ENCODE data around the gene CBR3.
"Not testable (repeated sequence)": the region's sequence is repeated elsewhere in the genome, so short reads cannot be mapped to it uniquely, and the experiment has no call there.

The CBR3 gene

GRCh38 chr21:36134803-36135390, at the start of gene CBR3:
TSS of gene CBR3 (plus strand) at chr21:36135079. CDS start at chr21:36135193, 114 bp downstream.
- no peak for DNase-seq (ENCODE audit: low read depth)

- no peak for DNase-seq (ENCODE audit: low read depth)
Observed at GRCh38 chr21:36087362-36088138, 47.3 kb upstream of the CBR3 start.

- DNase-seq (ENCODE audit: low read depth), result no peak
Observed at GRCh38 chr21:36089946-36090345, 44.9 kb upstream of the CBR3 start.

GRCh38 chr21:36092681-36093080, 42.2 kb upstream of the CBR3 start:
- no peak for DNase-seq (ENCODE audit: low read depth)

GRCh38 chr21:36093512-36093911, 41.4 kb upstream of the CBR3 start:
- DNase-seq (ENCODE audit: low read depth), result no peak

GRCh38 chr21:36096398-36097290, 38.2 kb upstream of the CBR3 start:
- DNase-seq (ENCODE audit: low read depth), result no peak

- DNase-seq (ENCODE audit: low read depth), result no peak
Observed at GRCh38 chr21:36097427-36098181, 37.3 kb upstream of the CBR3 start.

- DNase-seq (ENCODE audit: low read depth), result no peak
Observed at GRCh38 chr21:36098182-36098532, 36.7 kb upstream of the CBR3 start.

GRCh38 chr21:36099000-36099399, 35.9 kb upstream of the CBR3 start:
- DNase-seq (ENCODE audit: low read depth), result no peak

- not testable (repeated sequence) for DNase-seq (ENCODE audit: low read depth)
Observed at GRCh38 chr21:36099695-36100211, 35.1 kb upstream of the CBR3 start.

- DNase-seq (ENCODE audit: low read depth), result no peak
Observed at GRCh38 chr21:36100971-36101641, 33.8 kb upstream of the CBR3 start.

- DNase-seq (ENCODE audit: low read depth), result no peak
Observed at GRCh38 chr21:36103434-36103833, 31.4 kb upstream of the CBR3 start.

- DNase-seq (ENCODE audit: low read depth), result no peak
Observed at GRCh38 chr21:36104317-36105300, 30.3 kb upstream of the CBR3 start.

GRCh38 chr21:36105327-36105842, 29.5 kb upstream of the CBR3 start:
- DNase-seq (ENCODE audit: low read depth), result no peak

GRCh38 chr21:36109868-36110267, 25.0 kb upstream of the CBR3 start:
- DNase-seq (ENCODE audit: low read depth), result no peak

- DNase-seq (ENCODE audit: low read depth), result no peak
Observed at GRCh38 chr21:36111238-36111637, 23.6 kb upstream of the CBR3 start.

- no peak for DNase-seq (ENCODE audit: low read depth)
Observed at GRCh38 chr21:36113647-36114428, 21.0 kb upstream of the CBR3 start.

- DNase-seq (ENCODE audit: low read depth), result no peak
Observed at GRCh38 chr21:36115138-36115730, 19.6 kb upstream of the CBR3 start.

Data from CMK (cell line).